Activated B cell treated with CpG ODN at 0.5 μM for 24 hours (primary cell): ENCODE results near the gene CKLF. TPM values are rescaled to one million over a fixed set of nuclear protein-coding genes. Genes with fewer than 3 reads are reported as not detected.
A peak's percentile ranks its signal among the peaks of the same experiment; 100 is the strongest.

Source experiments
- ATAC-seq: fragments of 200-7000 bp; cut with Tn5 transposase; one replicate; pipeline ENCODE4 v1.10.0; 2021; ENCODE audit warnings: low read depth, mild to moderate bottlenecking, moderate library complexity
- CTCF ChIA-PET: fragments of 350-600 bp; sonication (Branson Sonifier 250); formaldehyde crosslinking; loops from one replicate; lab custom pipeline; 2021; ENCODE audit warnings: antibody characterized with exemption; lab: Charles Lee
- POLR2A ChIA-PET: fragments of 350-600 bp; sonication (Branson Sonifier 250); formaldehyde crosslinking; loops from one replicate; lab custom pipeline; 2021; ENCODE audit warnings: antibody characterized with exemption; lab: Charles Lee
- DNase-seq: peaks from one replicate; pipeline ENCODE4 v3.0.0; 2022
- H3K27ac Mint-ChIP-seq: one replicate; pipeline ENCODE4 v1.8.0; 2020; ENCODE audit warnings: mixed read lengths
- H3K27me3 Mint-ChIP-seq: one replicate; pipeline ENCODE4 v1.8.0; 2021; ENCODE audit warnings: mixed read lengths
- H3K36me3 Mint-ChIP-seq: one replicate; pipeline ENCODE4 v1.8.0; 2021; ENCODE audit warnings: low read depth, mixed read lengths
- H3K4me1 Mint-ChIP-seq: one replicate; pipeline ENCODE4 v1.8.0; 2021; ENCODE audit warnings: mixed read lengths
- H3K4me3 Mint-ChIP-seq: one replicate; pipeline ENCODE4 v1.8.0; 2020; ENCODE audit warnings: mild to moderate bottlenecking, mixed read lengths
- H3K9me3 Mint-ChIP-seq: one replicate; pipeline ENCODE4 v1.8.0; 2020; ENCODE audit warnings: mixed read lengths
- intact Hi-C: fragments of 100-400 bp; cut with micrococcal nuclease; formaldehyde crosslinking; loops from one replicate; pipeline ENCODE4 v1.15.1; 2024
- total RNA-seq: library from RNA; stranded (reverse); gene quantifications from 2 replicates; pipeline ENCODE4 v1.2.3, GENCODE V29; 2022
- TF ChIP-seq, protein P1 (sequence below): fragments of 200-600 bp; IDR thresholded peaks from one replicate; pipeline ENCODE4 v1.8.0; 2022; ENCODE audit warnings: antibody characterized with exemption, mild to moderate bottlenecking

CKLF gene
- total RNA-seq, 1 donor from 2014 or later: 12.1 TPM

GRCh38 chr16:66528294-66528693 is 24.1 kb upstream of the CKLF start:
- TF ChIP-seq, protein P1, sequence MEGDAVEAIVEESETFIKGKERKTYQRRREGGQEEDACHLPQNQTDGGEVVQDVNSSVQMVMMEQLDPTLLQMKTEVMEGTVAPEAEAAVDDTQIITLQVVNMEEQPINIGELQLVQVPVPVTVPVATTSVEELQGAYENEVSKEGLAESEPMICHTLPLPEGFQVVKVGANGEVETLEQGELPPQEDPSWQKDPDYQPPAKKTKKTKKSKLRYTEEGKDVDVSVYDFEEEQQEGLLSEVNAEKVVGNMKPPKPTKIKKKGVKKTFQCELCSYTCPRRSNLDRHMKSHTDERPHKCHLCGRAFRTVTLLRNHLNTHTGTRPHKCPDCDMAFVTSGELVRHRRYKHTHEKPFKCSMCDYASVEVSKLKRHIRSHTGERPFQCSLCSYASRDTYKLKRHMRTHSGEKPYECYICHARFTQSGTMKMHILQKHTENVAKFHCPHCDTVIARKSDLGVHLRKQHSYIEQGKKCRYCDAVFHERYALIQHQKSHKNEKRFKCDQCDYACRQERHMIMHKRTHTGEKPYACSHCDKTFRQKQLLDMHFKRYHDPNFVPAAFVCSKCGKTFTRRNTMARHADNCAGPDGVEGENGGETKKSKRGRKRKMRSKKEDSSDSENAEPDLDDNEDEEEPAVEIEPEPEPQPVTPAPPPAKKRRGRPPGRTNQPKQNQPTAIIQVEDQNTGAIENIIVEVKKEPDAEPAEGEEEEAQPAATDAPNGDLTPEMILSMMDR: no peak
- no peaks in the 10 kb centered on the region for H3K27me3 Mint-ChIP-seq
- no peak overlapping the region for H3K27ac Mint-ChIP-seq

DNA sequence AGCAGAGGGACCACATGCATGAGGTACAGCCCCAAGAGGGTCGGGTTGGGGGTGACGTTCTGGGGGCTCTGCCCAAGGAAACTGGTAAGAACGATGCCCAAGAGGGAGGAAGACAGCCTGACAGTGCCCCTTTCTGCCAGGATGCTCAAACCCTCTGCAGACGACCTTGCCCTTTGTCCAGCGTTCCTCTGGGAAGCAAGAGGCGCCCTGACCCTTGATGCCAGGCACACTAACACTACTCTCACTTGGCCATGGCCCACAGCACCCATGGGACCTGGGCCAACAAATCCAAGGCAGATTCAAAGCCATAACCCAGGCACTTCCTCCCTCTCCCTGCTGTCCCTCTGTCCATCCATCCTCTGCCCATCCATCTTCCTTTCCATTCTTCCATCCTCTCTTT is 22.9 kb upstream of the CKLF start:
- ChIA-PET CTCF (no interaction called here), POLR2A (interaction anchor here (0.6 to 2.2 kb wide), 3 partner anchors 10 to 18 kb away, joined by 4 to 5 read pairs (median 4); no protein-coding TSS in a partner anchor)
- no peak for DNase-seq
- Mint-ChIP-seq H3K36me3 (peaks cover 3% of the 10 kb centered on the region), H3K4me1 (peaks cover 33% of the 10 kb centered on the region), H3K9me3 (no peaks in the 10 kb centered on the region), H3K27ac (no peak overlapping the region), H3K27me3 (no peaks in the 10 kb centered on the region), H3K4me3 (no peak overlapping the region)
- intact Hi-C loops: no loop called here
- ATAC-seq: no peak
- TF ChIP-seq, protein P1: no peak

More at GRCh38 chr16:66528294-66528693, 24.1 kb upstream of the CKLF start:
- DNase-seq (no peak), ATAC-seq (no peak)
- Mint-ChIP-seq H3K4me3 (no peak overlapping the region), H3K36me3 (peaks cover 3% of the 10 kb centered on the region), H3K9me3 (no peaks in the 10 kb centered on the region), H3K4me1 (peaks cover 42% of the 10 kb centered on the region)
- ChIA-PET POLR2A (interaction anchor here (1.3 to 2.1 kb wide), 3 partner anchors 11 to 24 kb away, joined by 4 to 5 read pairs (median 5); partner anchors contain the start of gene CKLF), CTCF (no interaction called here)
- intact Hi-C loops: no loop called here

DNA sequence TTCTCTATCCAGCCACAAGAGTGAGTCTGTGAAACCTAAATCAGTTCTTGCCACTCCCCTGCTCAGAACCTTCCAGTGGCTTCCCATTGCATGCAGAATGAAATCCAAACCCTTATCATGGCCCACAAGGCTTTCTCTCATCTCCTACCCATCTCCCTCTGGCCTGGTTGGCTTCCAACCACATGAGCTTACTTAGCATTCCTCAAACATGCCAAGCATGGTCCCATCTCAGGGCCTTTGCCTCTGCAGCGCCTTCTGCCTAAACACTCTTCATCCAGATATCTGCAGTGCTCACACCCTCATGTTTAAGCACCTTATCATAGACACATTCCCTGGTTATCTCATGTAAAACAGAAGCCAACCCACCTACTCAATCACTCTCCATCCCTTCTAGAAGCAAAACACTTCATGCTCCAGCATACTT is 18.0 kb upstream of the CKLF start:
- Mint-ChIP-seq H3K36me3 (peaks cover 2% of the 10 kb centered on the region), H3K27ac (no peak overlapping the region), H3K4me3 (no peak overlapping the region), H3K9me3 (no peaks in the 10 kb centered on the region), H3K27me3 (no peaks in the 10 kb centered on the region), H3K4me1 (peaks cover 27% of the 10 kb centered on the region)
- TF ChIP-seq, protein P1: no peak
- no peak for ATAC-seq
- intact Hi-C loops: loop anchor here (2.0 kb wide), 1 partner anchor 16 kb away; the partner anchor contains the start of gene TK2
- no peak for DNase-seq
- CTCF ChIA-PET: no interaction called here
- POLR2A ChIA-PET: no interaction called here

DNA sequence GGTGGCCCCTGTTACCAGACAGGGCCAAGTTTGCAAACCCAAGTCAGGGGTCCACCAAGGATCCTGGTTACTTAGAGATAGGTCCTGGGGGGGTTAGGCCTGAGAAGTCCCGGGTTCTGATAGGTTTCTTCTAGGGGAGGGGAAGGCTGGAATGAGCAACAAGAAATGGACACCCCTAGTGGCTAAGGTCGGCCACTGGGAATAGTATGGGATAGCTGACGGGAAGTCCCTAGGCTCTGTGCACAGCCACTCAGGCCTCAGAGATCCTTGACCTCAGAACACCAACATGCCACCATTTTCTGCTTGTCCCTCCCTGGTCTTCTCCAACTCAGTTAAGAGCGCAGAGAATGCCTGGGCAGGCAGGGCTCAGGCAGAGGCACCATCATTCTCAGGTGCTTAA is 15.9 kb upstream of the CKLF start:
- Mint-ChIP-seq H3K4me1 (peaks cover 40% of the 10 kb centered on the region), H3K27ac (no peak overlapping the region), H3K9me3 (no peaks in the 10 kb centered on the region), H3K4me3 (no peak overlapping the region), H3K36me3 (no peaks in the 10 kb centered on the region), H3K27me3 (no peaks in the 10 kb centered on the region)
- ChIA-PET CTCF (no interaction called here), POLR2A (no interaction called here)
- intact Hi-C loops: no loop called here
- ATAC-seq (no peak), DNase-seq (no peak)
- TF ChIP-seq, protein P1: no peak

- Mint-ChIP-seq H3K27ac (peak overlapping the region; percentile 27), H3K9me3 (no peaks in the 10 kb centered on the region), H3K27me3 (no peaks in the 10 kb centered on the region), H3K36me3 (no peaks in the 10 kb centered on the region), H3K4me3 (no peak overlapping the region), H3K4me1 (peaks cover 43% of the 10 kb centered on the region)
- no peak for DNase-seq
- intact Hi-C loops: no loop called here
- ATAC-seq: no peak
- CTCF ChIA-PET: no interaction called here
- TF ChIP-seq, protein P1: no peak
- POLR2A ChIA-PET: no interaction called here
Measured at GRCh38 chr16:66537236-66537635, 15.1 kb upstream of the CKLF start.
